GM12892 (cell line): Measurements from ENCODE around the gene DUS1L.

Experiments
- POLR2A ChIP-seq: IDR thresholded peaks from 2 replicates; pipeline ENCODE4 v1.6.1; 2011; ENCODE audit warnings: low read depth, low read length, control low read depth
- POLR2AphosphoS5 ChIP-seq: IDR thresholded peaks from 2 replicates; pipeline ENCODE4 v1.6.1; 2011; ENCODE audit warnings: low read depth, low read length, control low read depth

- TF ChIP-seq POLR2A (no peak), POLR2AphosphoS5 (no peak; the same call in 1 of the 2 replicates)
Observed at GRCh38 chr17:82081546-82081945, 15.9 kb upstream of the DUS1L start.
